ENCODE results near the gene PTGES2. TPM values are rescaled to one million over a fixed set of nuclear protein-coding genes. Genes with fewer than 3 reads are reported as not detected.

Gene PTGES2
- total RNA-seq, 2 experiments from 2014 or later: 68.1 to 76.3 TPM

- TF ChIP-seq EZH2phosphoT487 (IDR thresholded peaks at IDR 0.05; ENCODE audit: borderline replicate concordance, low read depth, low read length): no peak
- no peak for TF ChIP-seq CTCF (conservative IDR thresholded peaks at IDR 0.05; ENCODE audit: low read length)
- no peaks in the 10 kb centered on the region for H3K9me2 ChIP-seq (ENCODE audit: insufficient read depth, low read length)
- H3K36me3 ChIP-seq (ENCODE audit: insufficient read depth, low read length): peaks cover 58% of the 10 kb centered on the region
- peaks cover 31% of the 10 kb centered on the region for H3K4me1 ChIP-seq (ENCODE audit: insufficient read depth, low read length, poor library complexity, severe bottlenecking)
- H3K4me3 ChIP-seq (ENCODE audit: low read depth, low read length, poor library complexity, severe bottlenecking): no peak overlapping the region
- intact Hi-C loops (cut with micrococcal nuclease; ENCODE audit: unreplicated experiment): no loop called here
- BruUV-seq (replicated peaks): no TSS peak
- no peak for DNase-seq (ENCODE audit: low spot score)
- H4K20me1 ChIP-seq (ENCODE audit: insufficient read depth, low read length): no peaks in the 10 kb centered on the region
- H2AFZ ChIP-seq (ENCODE audit: low read length): no peak overlapping the region
- POLR2A ChIA-PET: interaction anchor here (1.4 kb wide), 1 partner anchor 9 kb away, joined by 4 read pairs; no protein-coding TSS in a partner anchor
- CTCF ChIA-PET (ENCODE audit: unreplicated experiment): no interaction called here
- H3K4me2 ChIP-seq (ENCODE audit: low read length): no peak overlapping the region
- H3K79me2 ChIP-seq (ENCODE audit: insufficient read depth, low read depth, low read length): peaks cover 83% of the 10 kb centered on the region
- H3K27ac ChIP-seq (ENCODE audit: low read depth, low read length, poor library complexity, severe bottlenecking): no peak overlapping the region
- H3K9me3 ChIP-seq (ENCODE audit: low read length): no peaks in the 10 kb centered on the region
Measured at GRCh38 chr9:128077847-128078503, 49.6 kb downstream of the PTGES2 start.

- peaks cover 96% of the 10 kb centered on the region for H3K79me2 ChIP-seq (ENCODE audit: insufficient read depth, low read depth, low read length)
- H3K9me3 ChIP-seq (ENCODE audit: low read length): no peaks in the 10 kb centered on the region
- H2AFZ ChIP-seq (ENCODE audit: low read length): no peak overlapping the region; the same call in 1 of the 2 replicates
- H4K20me1 ChIP-seq (ENCODE audit: insufficient read depth, low read length): no peaks in the 10 kb centered on the region
- H3K27ac ChIP-seq (ENCODE audit: low read depth, low read length, poor library complexity, severe bottlenecking): peak overlapping the region; percentile 97
- no TSS peak for BruUV-seq (replicated peaks)
- intact Hi-C loops (cut with micrococcal nuclease; ENCODE audit: unreplicated experiment): no loop called here
- POLR2A ChIA-PET: interaction anchor here (0.7 kb wide), 2 partner anchors 47 to 101 kb away, joined by 3 to 4 read pairs; no protein-coding TSS in a partner anchor
- peak overlapping the region; percentile 85 for H3K4me2 ChIP-seq (ENCODE audit: low read length)
- peaks cover 46% of the 10 kb centered on the region for H3K4me1 ChIP-seq (ENCODE audit: insufficient read depth, low read length, poor library complexity, severe bottlenecking)
- DNase-seq (ENCODE audit: low spot score): no peak
- no peaks in the 10 kb centered on the region for H3K9me2 ChIP-seq (ENCODE audit: insufficient read depth, low read length)
- H3K4me3 ChIP-seq (ENCODE audit: low read depth, low read length, poor library complexity, severe bottlenecking): peak overlapping the region; percentile 61
- CTCF ChIA-PET (ENCODE audit: unreplicated experiment): no interaction called here
- peaks cover 43% of the 10 kb centered on the region for H3K36me3 ChIP-seq (ENCODE audit: insufficient read depth, low read length)
- TF ChIP-seq CTCF (conservative IDR thresholded peaks at IDR 0.05; ENCODE audit: low read length) (no peak), EZH2phosphoT487 (IDR thresholded peaks at IDR 0.05; ENCODE audit: borderline replicate concordance, low read depth, low read length) (no peak)
Measured at GRCh38 chr9:128073253-128073886, 54.2 kb downstream of the PTGES2 start.
